GM12801 (cell line): ENCODE results near the gene TBC1D4.

ENCODE experiments used
- TF ChIP-seq, protein P1 (sequence below): IDR thresholded peaks from one replicate; pipeline ENCODE4 v1.5.1; 2011; ENCODE audit warnings: control low read depth; ENCODE audit not compliant: insufficient read length; ENCODE audit errors: extremely low read depth

The TBC1D4 gene

DNA sequence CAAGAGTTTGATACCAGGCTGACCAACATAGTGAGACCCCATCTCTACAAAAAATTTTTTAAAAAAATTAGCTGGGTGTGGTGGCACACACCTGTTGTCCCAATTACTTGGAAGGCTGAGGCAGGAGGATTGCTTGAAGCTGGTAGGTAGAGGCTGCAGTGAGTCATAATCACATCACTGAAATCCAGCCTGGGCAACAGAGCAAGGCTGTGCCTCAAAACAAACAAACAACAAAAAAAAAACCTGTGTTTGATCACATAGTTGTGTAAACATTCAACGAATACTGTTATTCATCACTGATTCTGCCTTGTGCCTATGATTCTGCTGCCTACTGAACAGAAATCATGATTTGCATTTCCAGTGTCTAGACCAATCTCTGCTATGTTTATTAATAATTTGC lies 134.0 kb downstream of the TBC1D4 start:
- TF ChIP-seq, protein P1, sequence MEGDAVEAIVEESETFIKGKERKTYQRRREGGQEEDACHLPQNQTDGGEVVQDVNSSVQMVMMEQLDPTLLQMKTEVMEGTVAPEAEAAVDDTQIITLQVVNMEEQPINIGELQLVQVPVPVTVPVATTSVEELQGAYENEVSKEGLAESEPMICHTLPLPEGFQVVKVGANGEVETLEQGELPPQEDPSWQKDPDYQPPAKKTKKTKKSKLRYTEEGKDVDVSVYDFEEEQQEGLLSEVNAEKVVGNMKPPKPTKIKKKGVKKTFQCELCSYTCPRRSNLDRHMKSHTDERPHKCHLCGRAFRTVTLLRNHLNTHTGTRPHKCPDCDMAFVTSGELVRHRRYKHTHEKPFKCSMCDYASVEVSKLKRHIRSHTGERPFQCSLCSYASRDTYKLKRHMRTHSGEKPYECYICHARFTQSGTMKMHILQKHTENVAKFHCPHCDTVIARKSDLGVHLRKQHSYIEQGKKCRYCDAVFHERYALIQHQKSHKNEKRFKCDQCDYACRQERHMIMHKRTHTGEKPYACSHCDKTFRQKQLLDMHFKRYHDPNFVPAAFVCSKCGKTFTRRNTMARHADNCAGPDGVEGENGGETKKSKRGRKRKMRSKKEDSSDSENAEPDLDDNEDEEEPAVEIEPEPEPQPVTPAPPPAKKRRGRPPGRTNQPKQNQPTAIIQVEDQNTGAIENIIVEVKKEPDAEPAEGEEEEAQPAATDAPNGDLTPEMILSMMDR, result no peak

DNA sequence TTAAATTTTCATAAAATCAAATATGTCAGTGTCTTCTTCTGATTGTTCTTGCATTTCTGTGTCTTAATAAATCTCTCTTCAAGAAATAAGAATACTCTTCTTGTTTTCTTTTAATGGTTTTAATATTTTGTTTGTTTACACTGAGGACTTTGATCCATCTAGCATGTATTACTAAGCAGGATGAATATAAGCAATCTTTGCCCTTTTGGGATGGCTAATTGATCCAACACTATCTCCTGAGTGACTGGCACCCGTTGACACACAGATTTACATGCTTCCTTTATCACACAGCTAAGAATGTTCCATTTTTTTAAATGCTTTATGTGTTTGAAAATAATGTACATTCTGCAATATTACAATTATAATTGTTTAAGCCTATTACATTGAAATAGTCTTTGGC lies 134.5 kb downstream of the TBC1D4 start:
- TF ChIP-seq, protein P1, result no peak

DNA sequence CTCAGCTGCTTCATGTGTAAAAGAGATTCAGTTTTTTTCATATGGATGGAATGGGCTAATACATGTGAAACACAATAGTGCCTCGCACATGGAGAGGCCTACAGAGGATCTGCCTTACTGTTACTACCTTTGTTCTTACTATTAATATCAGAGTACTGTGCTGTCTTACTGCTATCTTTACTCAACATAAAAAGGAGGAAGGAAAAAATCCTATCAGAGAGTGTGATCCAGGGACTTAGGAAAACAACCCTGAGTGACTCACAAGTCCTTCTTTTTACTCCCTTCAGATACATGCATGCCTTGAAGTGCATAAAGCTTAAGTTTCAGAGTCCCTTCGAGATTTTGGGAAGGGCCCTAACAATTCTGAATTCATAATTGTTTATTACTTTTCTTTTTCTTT lies 136.8 kb downstream of the TBC1D4 start:
- TF ChIP-seq, protein P1, result no peak

DNA sequence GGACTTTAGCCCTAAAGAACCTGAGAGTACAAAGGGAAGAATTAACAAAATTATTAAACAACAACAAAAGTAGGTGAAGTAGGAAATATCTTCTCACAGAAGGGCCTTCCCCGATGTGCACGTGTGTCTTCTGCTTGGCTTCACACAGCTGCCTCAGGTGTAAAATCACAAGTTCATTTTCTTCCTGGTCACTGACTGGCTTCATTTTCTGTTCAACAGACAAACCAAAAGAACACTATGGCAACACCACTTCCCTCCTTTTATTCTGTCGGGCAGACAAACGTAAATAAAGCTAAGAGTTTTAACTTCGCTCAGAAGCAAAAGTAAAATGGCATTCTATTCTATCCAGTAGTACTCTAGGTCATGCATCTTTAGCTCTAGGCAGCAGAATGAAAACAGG lies 140.9 kb downstream of the TBC1D4 start:
- TF ChIP-seq, protein P1, result no peak

DNA sequence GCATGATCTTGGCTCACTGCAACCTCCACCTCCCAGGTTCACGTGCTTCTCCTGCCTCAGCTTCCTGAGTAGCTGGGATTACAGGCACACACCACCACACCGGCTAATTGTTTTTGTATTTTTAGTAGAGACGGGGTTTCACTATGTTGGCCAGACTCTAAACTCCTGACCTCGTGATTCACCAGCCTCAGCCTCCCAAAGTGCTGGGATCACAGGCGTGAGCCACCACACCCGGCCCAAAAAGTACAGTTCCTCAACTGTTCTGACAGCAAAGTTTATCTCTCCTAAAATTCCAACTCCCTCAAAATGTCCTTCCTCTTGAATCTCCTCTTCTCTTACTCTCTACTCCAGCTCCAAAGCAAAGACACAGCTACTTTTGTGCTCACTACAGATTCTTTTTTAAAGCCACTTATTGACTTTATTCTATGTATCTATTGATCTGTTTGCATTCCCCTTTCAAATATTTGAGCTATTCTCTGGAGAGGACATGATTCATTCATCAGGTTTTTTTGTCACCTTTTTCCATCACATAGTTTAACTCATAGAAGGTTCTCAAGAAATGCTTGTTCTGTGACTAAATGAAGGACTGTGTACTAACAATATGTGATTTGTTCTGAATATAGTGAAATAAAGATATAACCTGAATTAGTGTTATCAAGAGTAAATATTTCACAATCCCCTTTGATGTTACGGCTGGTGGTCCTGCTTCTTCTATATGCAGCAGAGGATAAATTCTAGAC lies 142.2 kb downstream of the TBC1D4 start:
- TF ChIP-seq, protein P1, result no peak

DNA sequence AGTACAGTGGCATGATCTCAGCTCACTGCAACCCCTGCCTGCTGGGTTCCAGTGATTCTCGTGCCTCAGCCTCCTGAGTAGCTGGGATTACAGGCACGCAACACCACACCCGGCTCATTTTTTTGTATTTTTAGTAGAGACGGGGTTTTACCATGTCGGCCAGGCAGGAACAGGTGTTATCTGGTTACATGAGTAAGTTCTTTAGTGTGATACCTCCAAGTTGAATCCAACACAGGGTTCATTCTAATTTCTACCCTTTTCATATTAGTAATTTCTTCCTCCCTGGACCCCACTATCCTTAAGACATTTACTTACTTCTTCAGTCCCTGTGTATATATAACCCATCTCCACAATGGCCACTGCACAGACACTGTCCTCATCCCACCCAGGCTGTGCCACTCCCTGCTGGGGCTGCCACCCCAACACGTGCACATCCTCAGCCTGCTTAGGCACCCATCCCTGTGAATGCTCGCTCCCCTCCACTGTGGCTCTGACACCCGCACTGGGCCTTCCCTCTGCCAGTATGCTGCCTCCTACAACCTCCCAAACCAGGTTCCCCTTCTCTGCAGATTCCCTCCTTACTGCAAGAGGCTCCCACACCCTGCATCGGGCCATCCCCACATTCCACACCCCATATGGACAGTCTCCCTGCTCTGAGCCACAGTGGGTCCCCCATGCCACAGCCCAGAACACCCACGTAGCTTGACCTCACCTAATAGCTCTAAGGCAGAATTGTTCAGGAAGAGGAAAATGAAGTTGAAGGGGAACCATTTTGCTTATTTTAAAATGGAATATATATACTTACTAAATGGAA lies 147.1 kb downstream of the TBC1D4 start:
- TF ChIP-seq, protein P1, result no peak

DNA sequence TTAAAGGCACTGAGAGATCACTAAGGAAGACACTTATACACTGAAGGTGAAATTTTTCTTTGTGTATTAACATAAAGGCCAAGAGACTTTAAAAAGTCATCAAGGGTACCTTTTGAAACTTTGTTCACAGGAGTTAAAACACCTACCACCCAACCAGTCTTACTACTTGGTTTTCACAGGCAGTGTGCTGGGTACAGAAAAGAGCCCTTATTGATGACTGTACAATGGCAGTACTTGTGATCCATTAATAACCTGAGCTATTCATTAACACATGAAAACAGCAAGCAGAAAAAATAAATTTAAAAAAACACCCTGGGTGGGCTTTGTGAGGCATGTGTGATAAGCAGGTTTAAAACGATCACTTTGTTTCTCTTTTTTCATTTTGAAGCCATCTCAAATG lies 148.9 kb downstream of the TBC1D4 start:
- TF ChIP-seq, protein P1, result no peak
